HEK293 (cell line): ENCODE data around the gene BDKRB2.
A peak's percentile ranks its signal among the peaks of the same experiment; 100 is the strongest.

Experiments
- CTCF ChIA-PET: fragments of 350-600 bp; formaldehyde crosslinking; extraction: SDS; loops from one replicate; lab custom pipeline; 2021; ENCODE audit warnings: antibody characterized with exemption; lab: Yijun Ruan, JAX
- POLR2A ChIA-PET: fragments of 300-600 bp; formaldehyde crosslinking; extraction: SDS; loops from one replicate; lab custom pipeline; 2020; ENCODE audit warnings: antibody characterized with exemption, inconsistent platforms; lab: Yijun Ruan, JAX
- H3K27ac ChIP-seq: fragments of 200-500 bp; sonication (Bioruptor generic); 2 replicates; pipeline ENCODE4 v1.5.1; 2014; ENCODE audit warnings: low read depth, low read length, control low read depth, inconsistent platforms; ENCODE audit errors: extremely low read depth
- H3K36me3 ChIP-seq, 2 experiments: fragments of 200-500 bp in 1 of 2; sonication (Bioruptor generic) in 1 of 2; 1 replicate in 1 of 2; 2 replicates in 1 of 2; pipeline ENCODE4 v1.5.1; 2014 to 2017; ENCODE audit warnings: inconsistent platforms in 2 of 2, low read length in 2 of 2; ENCODE audit not compliant: control insufficient read depth in 2 of 2, insufficient read depth in 1 of 2
- H3K4me1 ChIP-seq: fragments of 200-500 bp; sonication (Bioruptor generic); 2 replicates; pipeline ENCODE4 v1.5.1; 2014; ENCODE audit warnings: mild to moderate bottlenecking, low read length, inconsistent platforms; ENCODE audit not compliant: control insufficient read depth, insufficient read depth
- H3K4me3 ChIP-seq: 2 replicates; pipeline ENCODE4 v1.5.1; 2011; ENCODE audit warnings: low read depth, mild to moderate bottlenecking, control low read depth, low read length, moderate library complexity
- H3K9me3 ChIP-seq: fragments of 200-500 bp; sonication (Bioruptor generic); 2 replicates; pipeline ENCODE4 v1.5.1; 2014; ENCODE audit warnings: low read depth, low read length, inconsistent platforms; ENCODE audit not compliant: control insufficient read depth, insufficient read depth
- GLIS1 ChIP-seq: fragments of 450-650 bp; formaldehyde crosslinking; IDR thresholded peaks from 2 replicates; pipeline ENCODE4 v1.5.1; 2016; ENCODE audit warnings: missing biosample characterization, missing genetic modification characterization
- KLF7 ChIP-seq: fragments of 450-650 bp; formaldehyde crosslinking; IDR thresholded peaks from 2 replicates; pipeline ENCODE4 v1.5.1; 2016; ENCODE audit warnings: missing biosample characterization, missing genetic modification characterization, borderline replicate concordance
- SP3 ChIP-seq: fragments of 450-650 bp; formaldehyde crosslinking; IDR thresholded peaks from 2 replicates; pipeline ENCODE4 v1.5.1; 2016; ENCODE audit warnings: missing biosample characterization, missing genetic modification characterization
- ZBTB1 ChIP-seq: fragments of 450-650 bp; formaldehyde crosslinking; IDR thresholded peaks from 2 replicates; pipeline ENCODE4 v1.5.1; 2016; ENCODE audit warnings: missing biosample characterization, missing genetic modification characterization
- ZFHX2 ChIP-seq: fragments of 450-650 bp; formaldehyde crosslinking; conservative IDR thresholded peaks from 2 replicates; pipeline ENCODE4 v1.5.1; 2016; ENCODE audit warnings: missing biosample characterization, missing genetic modification characterization
- ZFP3 ChIP-seq: fragments of 450-650 bp; formaldehyde crosslinking; IDR thresholded peaks from 2 replicates; pipeline ENCODE4 v1.5.1; 2016; ENCODE audit warnings: low read depth, missing biosample characterization, missing genetic modification characterization
- ZIC2 ChIP-seq: fragments of 450-650 bp; formaldehyde crosslinking; IDR thresholded peaks from 2 replicates; pipeline ENCODE4 v1.5.1; 2016; ENCODE audit warnings: missing biosample characterization, missing genetic modification characterization
- ZNF114 ChIP-seq: fragments of 450-650 bp; formaldehyde crosslinking; IDR thresholded peaks from 2 replicates; pipeline ENCODE4 v1.5.0; 2017; ENCODE audit warnings: missing biosample characterization, missing genetic modification characterization
- ZNF155 ChIP-seq: fragments of 450-650 bp; formaldehyde crosslinking; IDR thresholded peaks from 2 replicates; pipeline ENCODE4 v1.5.1; 2016; ENCODE audit warnings: missing biosample characterization, missing genetic modification characterization
- ZNF202 ChIP-seq: fragments of 450-650 bp; formaldehyde crosslinking; IDR thresholded peaks from 2 replicates; pipeline ENCODE4 v1.5.1; 2016; ENCODE audit warnings: missing biosample characterization, missing genetic modification characterization, borderline replicate concordance
- ZNF23 ChIP-seq: fragments of 450-650 bp; formaldehyde crosslinking; IDR thresholded peaks from 2 replicates; pipeline ENCODE4 v1.5.1; 2016; ENCODE audit warnings: missing biosample characterization, missing genetic modification characterization, borderline replicate concordance
- ZNF274 ChIP-seq, 2 experiments: fragments of 200-500 bp in 1 of 2; fragments of 450-650 bp in 1 of 2; sonication (Bioruptor generic) in 1 of 2; formaldehyde crosslinking in 1 of 2; IDR thresholded peaks; 2 replicates each; pipeline versions ENCODE4 v1.5.1 to v1.6.1; 2014 to 2016; ENCODE audit warnings: borderline replicate concordance in 1 of 2, inconsistent platforms in 1 of 2, low read length in 1 of 2, missing biosample characterization in 1 of 2, missing genetic modification characterization in 1 of 2
- ZNF514 ChIP-seq: fragments of 450-650 bp; formaldehyde crosslinking; IDR thresholded peaks from 2 replicates; pipeline ENCODE4 v1.5.1; 2016; ENCODE audit warnings: missing biosample characterization, missing genetic modification characterization
- ZNF529 ChIP-seq: fragments of 450-650 bp; formaldehyde crosslinking; IDR thresholded peaks from 2 replicates; pipeline ENCODE4 v1.5.1; 2017; ENCODE audit warnings: missing genetic modification characterization, missing biosample characterization; ENCODE audit not compliant: insufficient replicate concordance
- ZNF549 ChIP-seq: fragments of 450-650 bp; IDR thresholded peaks from 2 replicates; pipeline ENCODE4 v1.5.1; 2018; ENCODE audit warnings: missing biosample characterization, missing genetic modification characterization, mild to moderate bottlenecking, inconsistent platforms, moderate library complexity
- ZNF596 ChIP-seq: fragments of 450-650 bp; IDR thresholded peaks from 2 replicates; pipeline ENCODE4 v1.5.0; 2018; ENCODE audit warnings: missing biosample characterization, mild to moderate bottlenecking, missing genetic modification characterization, moderate library complexity
- ZSCAN23 ChIP-seq: fragments of 450-650 bp; formaldehyde crosslinking; IDR thresholded peaks from 2 replicates; pipeline ENCODE4 v1.5.1; 2016; ENCODE audit warnings: missing biosample characterization, missing genetic modification characterization
- TF ChIP-seq, protein P1 (sequence below): fragments of 450-650 bp; formaldehyde crosslinking; IDR thresholded peaks from 2 replicates; pipeline ENCODE4 v1.5.1; 2016; ENCODE audit warnings: missing biosample characterization, missing genetic modification characterization, borderline replicate concordance
- TF ChIP-seq, protein P2 (sequence below): fragments of 450-650 bp; formaldehyde crosslinking; IDR thresholded peaks from 2 replicates; pipeline ENCODE4 v1.5.1; 2017; ENCODE audit warnings: missing biosample characterization, missing genetic modification characterization
- TF ChIP-seq, protein P3 (sequence below): fragments of 450-650 bp; formaldehyde crosslinking; IDR thresholded peaks from 2 replicates; pipeline ENCODE4 v1.5.1; 2016; ENCODE audit warnings: missing biosample characterization, missing genetic modification characterization
- TF ChIP-seq, protein P4 (sequence below): fragments of 450-650 bp; formaldehyde crosslinking; IDR thresholded peaks from 2 replicates; pipeline ENCODE4 v1.5.1; 2016; ENCODE audit warnings: missing biosample characterization, missing genetic modification characterization

The BDKRB2 gene

DNA sequence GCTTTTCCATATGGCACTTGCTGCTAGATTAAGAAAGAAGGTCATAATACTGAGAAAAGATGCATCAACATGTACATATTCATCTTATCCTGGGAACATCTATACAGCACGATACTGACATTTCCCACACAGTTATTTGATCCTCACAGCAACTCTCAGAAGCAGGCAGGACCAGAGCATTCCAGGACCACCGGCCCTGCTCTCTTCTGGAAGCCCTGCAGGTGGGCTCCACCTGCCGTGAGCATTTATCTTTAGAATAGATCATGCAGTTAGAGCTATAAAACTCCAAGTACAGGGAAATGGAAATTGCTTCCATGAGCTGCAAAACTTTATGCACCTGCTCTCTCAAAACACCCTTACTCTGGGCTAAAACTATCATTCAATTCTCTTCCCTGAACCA is 45.8 kb downstream of the BDKRB2 start:
- POLR2A ChIA-PET, result no interaction called here
- TF ChIP-seq ZIC2 (tag by site-specific recombination) (peak; percentile 67), ZNF596 (tag by site-specific recombination) (no peak)
- Histone ChIP-seq H3K36me3 (no peaks in the 10 kb centered on the region), H3K4me3 (no peak overlapping the region), H3K27ac (no peak overlapping the region), H3K9me3 (no peaks in the 10 kb centered on the region), H3K4me1 (no peaks in the 10 kb centered on the region)
- CTCF ChIA-PET, result interaction anchor here (0.6 kb wide), 1 partner anchor 266 kb away, joined by 3 read pairs; no protein-coding TSS in a partner anchor

DNA sequence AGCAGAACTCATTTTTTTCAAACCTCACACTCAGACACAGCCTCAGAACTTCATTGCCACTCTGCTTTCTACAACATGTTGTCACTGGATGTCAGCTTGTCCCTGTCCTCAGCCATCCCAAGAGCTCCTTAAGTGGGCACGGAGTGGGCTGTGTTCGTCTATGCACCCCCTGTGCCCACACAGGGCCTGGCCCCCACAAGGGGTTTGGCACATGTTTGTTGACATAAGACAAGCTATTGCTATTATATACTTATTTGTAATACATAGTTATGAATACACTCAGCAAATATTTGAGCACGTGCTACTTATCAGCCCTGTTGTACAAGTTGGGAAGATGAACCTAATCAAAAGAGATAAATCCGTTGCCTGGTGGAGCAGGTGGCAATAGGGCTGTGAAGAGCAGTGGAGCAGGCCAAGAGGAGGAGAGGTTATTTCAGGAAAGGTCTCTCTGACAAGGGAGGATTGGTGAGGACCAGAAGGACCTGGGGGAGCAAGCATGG is 47.1 kb downstream of the BDKRB2 start:
- Histone ChIP-seq H3K9me3 (no peaks in the 10 kb centered on the region), H3K4me1 (no peaks in the 10 kb centered on the region), H3K4me3 (no peak overlapping the region), H3K36me3 (no peaks in the 10 kb centered on the region), H3K27ac (no peak overlapping the region)
- TF ChIP-seq ZBTB1 (tag by site-specific recombination) (no peak), ZNF202 (tag by site-specific recombination) (no peak), KLF7 (tag by site-specific recombination) (no peak), ZNF155 (no peak), ZNF23 (tag by site-specific recombination) (no peak), GLIS1 (tag by site-specific recombination) (no peak), ZNF549 (no peak), ZIC2 (tag by site-specific recombination) (no peak), ZNF514 (no peak), ZNF274 (IDR thresholded peaks at IDR 0.05; ENCODE audit: low read length) (no peak), ZNF274 (tag by site-specific recombination; IDR thresholded peaks at IDR 0.05; ENCODE audit: borderline replicate concordance) (no peak), ZFHX2 (tag by site-specific recombination) (no peak), ZSCAN23 (tag by site-specific recombination) (no peak), ZNF529 (tag by site-specific recombination) (no peak), ZFP3 (tag by site-specific recombination) (no peak), ZNF114 (tag by site-specific recombination) (no peak), SP3 (tag by site-specific recombination) (no peak)
- TF ChIP-seq, protein P1, sequence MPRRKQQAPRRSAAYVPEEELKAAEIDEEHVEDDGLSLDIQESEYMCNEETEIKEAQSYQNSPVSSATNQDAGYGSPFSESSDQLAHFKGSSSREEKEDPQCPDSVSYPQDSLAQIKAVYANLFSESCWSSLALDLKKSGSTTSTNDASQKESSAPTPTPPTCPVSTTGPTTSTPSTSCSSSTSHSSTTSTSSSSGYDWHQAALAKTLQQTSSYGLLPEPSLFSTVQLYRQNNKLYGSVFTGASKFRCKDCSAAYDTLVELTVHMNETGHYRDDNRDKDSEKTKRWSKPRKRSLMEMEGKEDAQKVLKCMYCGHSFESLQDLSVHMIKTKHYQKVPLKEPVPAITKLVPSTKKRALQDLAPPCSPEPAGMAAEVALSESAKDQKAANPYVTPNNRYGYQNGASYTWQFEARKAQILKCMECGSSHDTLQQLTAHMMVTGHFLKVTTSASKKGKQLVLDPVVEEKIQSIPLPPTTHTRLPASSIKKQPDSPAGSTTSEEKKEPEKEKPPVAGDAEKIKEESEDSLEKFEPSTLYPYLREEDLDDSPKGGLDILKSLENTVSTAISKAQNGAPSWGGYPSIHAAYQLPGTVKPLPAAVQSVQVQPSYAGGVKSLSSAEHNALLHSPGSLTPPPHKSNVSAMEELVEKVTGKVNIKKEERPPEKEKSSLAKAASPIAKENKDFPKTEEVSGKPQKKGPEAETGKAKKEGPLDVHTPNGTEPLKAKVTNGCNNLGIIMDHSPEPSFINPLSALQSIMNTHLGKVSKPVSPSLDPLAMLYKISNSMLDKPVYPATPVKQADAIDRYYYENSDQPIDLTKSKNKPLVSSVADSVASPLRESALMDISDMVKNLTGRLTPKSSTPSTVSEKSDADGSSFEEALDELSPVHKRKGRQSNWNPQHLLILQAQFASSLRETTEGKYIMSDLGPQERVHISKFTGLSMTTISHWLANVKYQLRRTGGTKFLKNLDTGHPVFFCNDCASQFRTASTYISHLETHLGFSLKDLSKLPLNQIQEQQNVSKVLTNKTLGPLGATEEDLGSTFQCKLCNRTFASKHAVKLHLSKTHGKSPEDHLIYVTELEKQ (tag by site-specific recombination), result no peak
- TF ChIP-seq, protein P2, sequence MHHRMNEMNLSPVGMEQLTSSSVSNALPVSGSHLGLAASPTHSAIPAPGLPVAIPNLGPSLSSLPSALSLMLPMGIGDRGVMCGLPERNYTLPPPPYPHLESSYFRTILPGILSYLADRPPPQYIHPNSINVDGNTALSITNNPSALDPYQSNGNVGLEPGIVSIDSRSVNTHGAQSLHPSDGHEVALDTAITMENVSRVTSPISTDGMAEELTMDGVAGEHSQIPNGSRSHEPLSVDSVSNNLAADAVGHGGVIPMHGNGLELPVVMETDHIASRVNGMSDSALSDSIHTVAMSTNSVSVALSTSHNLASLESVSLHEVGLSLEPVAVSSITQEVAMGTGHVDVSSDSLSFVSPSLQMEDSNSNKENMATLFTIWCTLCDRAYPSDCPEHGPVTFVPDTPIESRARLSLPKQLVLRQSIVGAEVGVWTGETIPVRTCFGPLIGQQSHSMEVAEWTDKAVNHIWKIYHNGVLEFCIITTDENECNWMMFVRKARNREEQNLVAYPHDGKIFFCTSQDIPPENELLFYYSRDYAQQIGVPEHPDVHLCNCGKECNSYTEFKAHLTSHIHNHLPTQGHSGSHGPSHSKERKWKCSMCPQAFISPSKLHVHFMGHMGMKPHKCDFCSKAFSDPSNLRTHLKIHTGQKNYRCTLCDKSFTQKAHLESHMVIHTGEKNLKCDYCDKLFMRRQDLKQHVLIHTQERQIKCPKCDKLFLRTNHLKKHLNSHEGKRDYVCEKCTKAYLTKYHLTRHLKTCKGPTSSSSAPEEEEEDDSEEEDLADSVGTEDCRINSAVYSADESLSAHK (tag by site-specific recombination), result no peak
- TF ChIP-seq, protein P3, sequence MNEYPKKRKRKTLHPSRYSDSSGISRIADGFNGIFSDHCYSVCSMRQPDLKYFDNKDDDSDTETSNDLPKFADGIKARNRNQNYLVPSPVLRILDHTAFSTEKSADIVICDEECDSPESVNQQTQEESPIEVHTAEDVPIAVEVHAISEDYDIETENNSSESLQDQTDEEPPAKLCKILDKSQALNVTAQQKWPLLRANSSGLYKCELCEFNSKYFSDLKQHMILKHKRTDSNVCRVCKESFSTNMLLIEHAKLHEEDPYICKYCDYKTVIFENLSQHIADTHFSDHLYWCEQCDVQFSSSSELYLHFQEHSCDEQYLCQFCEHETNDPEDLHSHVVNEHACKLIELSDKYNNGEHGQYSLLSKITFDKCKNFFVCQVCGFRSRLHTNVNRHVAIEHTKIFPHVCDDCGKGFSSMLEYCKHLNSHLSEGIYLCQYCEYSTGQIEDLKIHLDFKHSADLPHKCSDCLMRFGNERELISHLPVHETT (tag by site-specific recombination), result no peak
- TF ChIP-seq, protein P4, sequence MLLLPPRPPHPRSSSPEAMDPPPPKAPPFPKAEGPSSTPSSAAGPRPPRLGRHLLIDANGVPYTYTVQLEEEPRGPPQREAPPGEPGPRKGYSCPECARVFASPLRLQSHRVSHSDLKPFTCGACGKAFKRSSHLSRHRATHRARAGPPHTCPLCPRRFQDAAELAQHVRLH (tag by site-specific recombination), result no peak
- ChIA-PET POLR2A (no interaction called here), CTCF (no interaction called here)
